ENCODE data around the gene ANO8.
"Not testable (repeated sequence)": the region's sequence is repeated elsewhere in the genome, so short reads cannot be mapped to it uniquely, and the experiment has no call there.

ANO8 gene

GRCh38 chr19:17334414-17335409 lies at the start of gene ANO8:
Gene ANO8 (minus strand): TSS chr19:17334855. CDS start chr19:17334670, 185 bp downstream.
- DNase-seq, result peak; percentile 93

DNA sequence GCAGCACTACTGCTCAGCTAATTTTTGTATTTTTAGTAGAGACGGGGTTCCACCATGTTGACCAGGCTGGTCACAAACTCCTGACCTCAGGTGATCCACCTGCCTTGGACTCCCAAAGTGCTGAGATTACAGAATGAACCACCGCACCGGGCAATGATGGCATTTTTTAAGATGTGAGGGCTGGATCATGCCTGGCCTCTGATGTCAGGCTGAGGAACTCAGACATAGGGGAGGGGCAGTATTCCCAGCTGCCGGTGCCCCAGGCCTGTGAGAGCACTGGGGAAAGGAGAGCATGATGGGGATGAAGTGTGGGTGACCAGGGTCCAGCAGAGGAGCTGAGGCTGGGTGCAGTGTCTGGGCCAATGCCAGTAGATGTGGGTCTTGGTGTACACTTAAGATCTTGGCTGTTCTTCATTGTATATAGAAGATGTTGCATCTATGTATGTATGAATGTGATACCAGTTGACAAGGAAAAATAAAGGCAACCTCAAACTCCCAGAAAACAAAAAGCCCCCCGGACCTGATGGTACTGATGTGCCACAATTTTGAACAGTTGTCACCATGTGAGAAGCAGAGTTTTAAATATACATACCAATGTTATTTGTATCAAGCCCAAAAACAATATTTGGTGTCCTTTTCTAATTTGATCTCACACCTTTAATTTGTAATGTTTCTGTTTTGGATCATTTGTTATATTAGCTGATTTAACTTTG lies 45.9 kb upstream of the ANO8 start:
- no peak for DNase-seq

DNA sequence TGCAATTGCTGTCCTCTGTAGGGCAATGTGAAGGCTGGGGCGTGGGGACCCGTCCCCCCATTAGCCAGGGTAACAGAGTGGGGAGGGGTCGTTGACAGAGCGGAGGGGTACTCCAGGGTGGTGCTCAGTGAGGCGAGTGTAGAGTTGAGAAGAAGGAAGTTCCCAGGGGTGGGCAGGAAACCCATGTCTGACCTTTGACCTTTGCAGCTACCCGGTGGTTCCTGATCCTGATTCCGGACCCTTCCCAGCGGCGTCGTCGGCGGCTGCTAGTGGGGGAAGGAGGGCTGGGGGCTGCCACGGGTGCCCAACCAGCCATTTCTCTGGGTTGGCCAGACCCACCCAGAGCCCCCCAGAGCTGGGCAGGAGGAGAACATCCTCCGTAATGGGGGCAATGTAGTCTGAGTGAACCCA lies 44.6 kb upstream of the ANO8 start:
- no peak for DNase-seq

- no peak for DNase-seq
Measured at GRCh38 chr19:17378271-17378670, 43.6 kb upstream of the ANO8 start.

- DNase-seq, result no peak
Measured at GRCh38 chr19:17376935-17377600, 42.4 kb upstream of the ANO8 start, which contains the start of gene PLVAP. Gene PLVAP (minus strand): TSS chr19:17377342. CDS start chr19:17377288, 54 bp downstream.

GRCh38 chr19:17370026-17370587 lies 35.5 kb upstream of the ANO8 start:
- no peak for DNase-seq

DNA sequence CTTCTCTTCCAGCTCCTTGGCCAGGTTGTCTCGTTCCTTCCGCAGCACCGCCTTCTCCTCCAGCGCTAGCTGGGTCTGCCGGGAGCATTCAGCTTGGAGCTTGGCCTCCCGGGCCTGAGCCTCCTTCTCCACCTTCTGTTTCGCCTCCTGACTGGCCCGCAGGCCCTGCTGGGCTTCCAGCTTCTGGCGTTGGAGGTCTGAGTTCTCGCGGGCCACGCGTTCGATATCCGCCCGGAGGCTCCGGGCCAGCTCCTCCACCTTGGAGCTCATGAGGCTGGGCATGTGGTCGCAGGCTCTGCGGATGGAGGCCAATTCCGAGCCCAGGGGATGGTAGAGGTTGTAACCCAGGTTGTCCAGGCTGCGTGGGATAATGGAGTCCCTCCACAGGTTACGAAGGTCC lies 30.7 kb upstream of the ANO8 start:
- no peak for DNase-seq

DNA sequence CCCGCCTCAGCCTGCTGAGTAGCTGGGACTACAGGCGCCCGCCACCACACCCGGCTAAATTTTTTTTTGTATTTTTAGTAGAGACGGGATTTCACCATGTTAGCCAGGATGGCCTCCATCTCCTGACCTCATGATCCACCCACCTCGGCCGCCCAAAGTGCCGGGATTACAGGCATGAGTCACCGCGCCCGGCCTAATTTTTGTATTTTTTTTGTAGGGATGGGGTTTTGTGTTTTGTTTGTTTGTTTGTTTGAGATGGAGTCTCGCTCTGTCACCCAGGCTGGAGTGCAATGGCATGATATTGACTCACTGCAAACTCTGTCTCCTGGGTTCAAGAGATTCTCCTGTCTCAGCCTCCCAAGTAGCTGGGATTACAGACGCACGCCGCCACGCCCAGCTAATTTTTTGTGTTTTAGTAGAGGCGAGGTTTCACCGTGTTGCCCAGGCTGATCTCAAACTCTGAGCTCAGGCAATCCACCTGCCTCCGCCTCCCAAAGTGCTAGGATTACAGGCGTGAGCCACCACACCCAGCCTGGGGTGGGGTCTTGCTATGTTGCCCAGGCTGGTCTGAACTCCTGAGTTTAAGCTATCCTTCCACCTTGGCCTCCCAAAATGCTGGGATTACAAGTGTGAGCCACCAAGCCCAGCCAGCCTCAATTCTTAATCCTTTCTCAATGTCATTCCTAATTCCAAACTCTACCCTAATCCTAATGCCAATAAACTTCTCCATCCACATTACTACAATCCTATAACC lies 29.4 kb upstream of the ANO8 start:
- not testable (repeated sequence) for DNase-seq

GRCh38 chr19:17359905-17360800 lies 25.5 kb upstream of the ANO8 start:
- no peak for DNase-seq

- DNase-seq, result no peak
Measured at GRCh38 chr19:17358395-17358794, 23.7 kb upstream of the ANO8 start.

GRCh38 chr19:17357724-17358123 lies 23.1 kb upstream of the ANO8 start:
- DNase-seq, result no peak

GRCh38 chr19:17357078-17357666 lies 22.5 kb upstream of the ANO8 start:
- DNase-seq, result no peak

DNA sequence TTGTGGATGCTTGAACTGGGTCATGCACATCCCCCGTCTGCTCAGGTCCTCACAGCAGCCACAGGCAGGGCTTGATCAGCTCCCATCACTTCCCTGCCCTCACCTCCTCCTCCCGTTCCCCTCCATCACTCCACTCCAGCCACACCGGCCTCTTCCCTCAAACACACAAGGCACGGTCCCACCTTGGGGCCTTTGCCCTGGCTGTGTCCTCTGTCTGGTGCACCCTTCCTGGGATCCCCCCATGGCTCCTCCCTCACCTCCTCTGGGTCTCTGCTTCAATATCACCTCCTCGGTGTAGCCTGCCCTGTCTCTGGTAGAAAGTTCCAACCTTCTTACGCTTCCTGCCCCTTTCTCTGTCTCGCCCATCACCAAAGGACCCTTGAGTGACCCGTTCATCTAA lies 18.7 kb upstream of the ANO8 start:
- no peak for DNase-seq

- DNase-seq, result no peak
Measured at GRCh38 chr19:17352608-17353280, 18.1 kb upstream of the ANO8 start.

DNA sequence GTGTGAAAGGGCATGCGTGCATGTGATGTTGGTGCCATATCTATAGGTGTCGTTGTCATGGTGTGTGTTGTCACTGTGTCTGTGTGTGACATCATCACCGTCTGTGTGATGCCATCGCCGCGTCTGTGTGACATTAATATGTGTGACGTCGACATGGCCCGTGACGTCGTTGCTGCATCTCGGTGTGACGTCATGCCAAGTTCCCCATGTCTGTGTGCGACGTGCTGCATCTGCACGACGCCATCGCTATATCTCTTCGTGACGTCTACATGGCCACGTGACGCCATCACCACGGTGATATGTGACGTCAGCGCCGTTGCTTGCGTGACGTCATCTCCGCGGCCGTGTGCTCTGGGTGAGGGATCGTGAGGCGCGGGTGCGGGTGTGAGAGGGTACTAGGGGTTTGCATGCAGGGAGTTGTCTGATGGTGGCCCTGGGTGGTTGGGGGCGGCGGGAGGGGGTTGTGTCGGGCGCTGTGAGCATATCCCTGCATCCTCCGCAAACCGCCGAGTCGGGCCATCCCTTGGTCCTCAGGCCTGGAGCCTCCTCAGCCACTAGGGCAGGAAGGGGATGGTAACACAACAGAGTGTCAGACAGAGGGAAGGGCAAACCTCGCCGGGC lies 17.3 kb upstream of the ANO8 start:
- no peak for DNase-seq

- DNase-seq, result no peak
Measured at GRCh38 chr19:17348700-17349099, 14.0 kb upstream of the ANO8 start.

GRCh38 chr19:17347877-17348276 lies 13.2 kb upstream of the ANO8 start:
- no peak for DNase-seq

DNA sequence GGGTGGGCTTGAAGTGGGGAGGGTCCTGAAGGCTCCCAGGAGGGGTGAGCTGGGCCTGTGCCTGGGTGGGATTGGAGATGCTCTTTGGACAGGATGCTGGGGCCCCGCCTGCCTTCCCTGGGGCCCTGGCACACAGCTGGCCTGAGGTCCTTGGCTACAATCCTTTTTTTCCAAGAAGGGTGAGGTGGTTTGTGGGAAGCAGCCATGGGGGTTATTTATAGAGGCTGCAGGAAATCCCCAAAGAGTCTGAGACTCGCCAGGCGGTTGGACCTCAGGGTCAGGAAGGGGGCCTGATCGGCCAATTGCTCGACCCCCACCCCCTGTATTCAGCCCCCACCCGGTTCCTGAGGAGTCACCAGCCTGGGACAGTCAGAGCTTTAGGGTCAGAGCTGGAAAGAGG lies 12.7 kb upstream of the ANO8 start:
- no peak for DNase-seq

DNA sequence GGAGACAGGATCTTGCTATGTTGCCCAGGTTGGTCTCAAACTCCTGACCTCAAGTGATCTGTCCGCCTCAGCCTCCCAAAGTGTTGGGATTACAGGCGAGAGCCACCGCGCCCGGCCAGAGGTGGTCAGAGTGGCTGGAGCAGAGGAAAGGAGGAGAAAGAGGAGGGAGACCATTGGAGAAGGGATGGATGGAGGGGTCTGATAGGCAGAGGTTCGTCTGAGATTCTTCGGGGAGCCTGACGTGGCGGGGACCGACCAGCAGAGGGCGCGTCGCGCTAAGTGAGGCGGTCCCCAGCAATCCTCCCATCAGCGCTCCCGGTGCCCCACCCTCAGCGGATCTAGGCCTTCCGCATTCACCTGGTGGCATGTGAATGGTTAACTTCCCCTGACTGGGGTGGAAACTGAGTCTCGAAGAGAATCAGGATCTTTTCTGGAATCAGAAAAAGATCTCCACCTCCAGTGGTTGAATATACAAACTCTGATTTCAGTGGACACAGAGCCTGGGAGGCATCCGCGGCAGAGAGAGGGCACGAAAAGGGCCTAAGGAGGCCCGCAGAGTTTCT lies 11.5 kb upstream of the ANO8 start:
- no peak for DNase-seq
